HepG2 (cell line): ENCODE data around the gene NT5C3B. TPM values are rescaled to one million over a fixed set of nuclear protein-coding genes. Genes with fewer than 3 reads are reported as not detected.

ENCODE experiments used
- DNMT1 ChIP-seq: sonication (generic); formaldehyde crosslinking; IDR thresholded peaks from 2 replicates; pipeline ENCODE4 v1.5.1; 2020; ENCODE audit warnings: mild to moderate bottlenecking, missing genetic modification reagents
- EEA1 ChIP-seq: sonication (generic); formaldehyde crosslinking; IDR thresholded peaks from 2 replicates; pipeline ENCODE4 v1.5.1; 2020; ENCODE audit warnings: mild to moderate bottlenecking, missing genetic modification reagents, borderline replicate concordance
- FOXA1 ChIP-seq, 2 experiments: fragments of 450-650 bp in 1 of 2; sonication (generic) in 1 of 2; formaldehyde crosslinking in 1 of 2; IDR thresholded peaks; 2 replicates each; pipeline versions ENCODE4 v1.4.0 to v1.6.1; 2016 to 2020; ENCODE audit warnings: missing genetic modification reagents in 1 of 2
- FOXP1 ChIP-seq, 2 experiments: fragments of 450-650 bp in 1 of 2; IDR thresholded peaks; 2 replicates each; pipeline ENCODE4 v1.6.1; 2017 to 2018; ENCODE audit warnings: antibody characterized with exemption in 1 of 2
- IRF2 ChIP-seq: IDR thresholded peaks from 2 replicates; pipeline ENCODE4 v1.6.1; 2018; ENCODE audit warnings: missing genetic modification reagents, missing compliant biosample characterization
- MED13 ChIP-seq: sonication (generic); formaldehyde crosslinking; IDR thresholded peaks from 2 replicates; pipeline ENCODE4 v1.5.0; 2020; ENCODE audit warnings: missing genetic modification reagents
- NONO ChIP-seq, 2 experiments: fragments of 450-650 bp in 1 of 2; sonication (generic) in 1 of 2; formaldehyde crosslinking in 1 of 2; IDR thresholded peaks in 1 of 2; conservative IDR thresholded peaks in 1 of 2; 2 replicates each; pipeline versions ENCODE4 v1.6.1 to v1.8.0; 2017 to 2022; ENCODE audit warnings: mild to moderate bottlenecking in 1 of 2, missing genetic modification reagents in 1 of 2, moderate library complexity in 1 of 2
- PPARG ChIP-seq: conservative IDR thresholded peaks from 2 replicates; pipeline ENCODE4 v1.6.1; 2016; ENCODE audit warnings: missing biosample characterization, missing genetic modification reagents
- SMAD3 ChIP-seq: sonication (generic); formaldehyde crosslinking; IDR thresholded peaks from 2 replicates; pipeline ENCODE4 v1.4.0; 2020; ENCODE audit warnings: missing genetic modification reagents
- STAG1 ChIP-seq: sonication (generic); formaldehyde crosslinking; IDR thresholded peaks from 2 replicates; pipeline ENCODE4 v1.4.0; 2020; ENCODE audit warnings: missing genetic modification reagents
- TBX3 ChIP-seq: fragments of 450-650 bp; IDR thresholded peaks from 2 replicates; pipeline ENCODE4 v1.6.1; 2017; ENCODE audit warnings: antibody characterized with exemption, mild to moderate bottlenecking, inconsistent platforms, borderline replicate concordance
- TOPORS ChIP-seq: sonication (generic); formaldehyde crosslinking; IDR thresholded peaks from 2 replicates; pipeline ENCODE4 v1.8.0; 2023; ENCODE audit warnings: mild to moderate bottlenecking, missing genetic modification reagents
- ZBTB46 ChIP-seq: sonication (generic); formaldehyde crosslinking; IDR thresholded peaks from 2 replicates; pipeline ENCODE4 v1.4.0; 2020; ENCODE audit warnings: mild to moderate bottlenecking, missing genetic modification reagents, borderline replicate concordance
- ZNF30 ChIP-seq: sonication (generic); formaldehyde crosslinking; IDR thresholded peaks from 2 replicates; pipeline ENCODE4 v1.5.0; 2020; ENCODE audit warnings: mild to moderate bottlenecking, missing genetic modification reagents
- ZNF496 ChIP-seq: sonication (generic); formaldehyde crosslinking; IDR thresholded peaks from 2 replicates; pipeline ENCODE4 v1.8.1; 2023; ENCODE audit warnings: mild to moderate bottlenecking, moderate library complexity, missing genetic modification reagents; ENCODE audit not compliant: insufficient replicate concordance
- ZNF574 ChIP-seq: sonication (generic); formaldehyde crosslinking; IDR thresholded peaks from 2 replicates; pipeline ENCODE4 v1.4.0; 2020; ENCODE audit warnings: missing genetic modification reagents
- ZNF652 ChIP-seq: IDR thresholded peaks from 2 replicates; pipeline ENCODE4 v1.6.1; 2016; ENCODE audit warnings: low read depth, borderline replicate concordance
- ZNF790 ChIP-seq: sonication (generic); formaldehyde crosslinking; IDR thresholded peaks from 2 replicates; pipeline ENCODE4 v1.8.0; 2022; ENCODE audit warnings: missing genetic modification reagents, mild to moderate bottlenecking, borderline replicate concordance
- ZSCAN25 ChIP-seq: sonication (generic); formaldehyde crosslinking; IDR thresholded peaks from 2 replicates; pipeline ENCODE4 v1.8.0; 2022; ENCODE audit warnings: mild to moderate bottlenecking, missing genetic modification reagents
- polyA plus RNA-seq, 8 experiments: library from polyadenylated mRNA; depleted of rRNA in 3 of 8; stranded (reverse) in 7 of 8; unstranded in 1 of 8; fragments of >200 nt; fragmentation: Illumina TruSeq in 4 of 8; extraction: Trizol in 4 of 8; gene quantifications; 2 replicates each; pipeline versions ENCODE4 v1.2.1 to v1.2.3, GENCODE V29; 2011 to 2016; ENCODE audit warnings: low read depth in 4 of 8, missing spikeins in 1 of 8, mixed read lengths in 1 of 8; ENCODE audit not compliant: insufficient read depth in 1 of 8
- total RNA-seq, 5 experiments: library from RNA; depleted of rRNA; stranded (reverse); fragments of >200 nt; fragmentation: Illumina TruSeq; extraction: Trizol; gene quantifications; 2 replicates each; pipeline ENCODE4 v1.2.3, GENCODE V29; 2016; ENCODE audit warnings: low read depth in 1 of 5
- TF ChIP-seq, protein P1 (sequence below): sonication (generic); formaldehyde crosslinking; IDR thresholded peaks from 2 replicates; pipeline ENCODE4 v1.4.0; 2020; ENCODE audit warnings: mild to moderate bottlenecking, missing genetic modification reagents
- TF ChIP-seq, protein P2 (sequence below): sonication (generic); formaldehyde crosslinking; IDR thresholded peaks from 2 replicates; pipeline ENCODE4 v1.4.0; 2020; ENCODE audit warnings: missing genetic modification reagents
- TF ChIP-seq, protein P3 (sequence below): conservative IDR thresholded peaks from 2 replicates; pipeline ENCODE4 v1.6.1; 2018; ENCODE audit warnings: missing genetic modification reagents

Gene NT5C3B
- total and polyA plus RNA-seq, 2 of the 13 experiments (the other 11 are each of a cell fraction or from before 2014, with no cell fraction given), result 104 to 126 TPM

GRCh38 chr17:41777574-41778188 lies 58.4 kb downstream of the NT5C3B start (continued):
- TF ChIP-seq TOPORS (no peak), ZNF30 (CRISPR knock-in tag) (no peak), ZNF790 (CRISPR knock-in tag) (peak; percentile 38; the same call in 1 of the 2 replicates), PPARG (CRISPR knock-in tag) (0 out of 2 replicates have a peak, but pooled peaks have one; percentile 35), ZBTB46 (CRISPR knock-in tag) (0 out of 2 replicates have a peak, but pooled peaks have one; percentile 66), ZNF496 (CRISPR knock-in tag) (no peak), IRF2 (CRISPR knock-in tag) (0 out of 2 replicates have a peak, but pooled peaks have one; percentile 21), FOXP1 (IDR thresholded peaks at IDR 0.05) (no peak), FOXP1 (CRISPR knock-in tag; IDR thresholded peaks at IDR 0.05) (0 out of 2 replicates have a peak, but pooled peaks have one; percentile 60), TBX3 (no peak), FOXA1 (IDR thresholded peaks at IDR 0.05) (no peak), FOXA1 (CRISPR knock-in tag; IDR thresholded peaks at IDR 0.05) (peak; percentile 85), ZSCAN25 (CRISPR knock-in tag) (no peak), STAG1 (CRISPR knock-in tag) (no peak), DNMT1 (CRISPR knock-in tag) (no peak), NONO (IDR thresholded peaks at IDR 0.05) (no peak), NONO (CRISPR knock-in tag; conservative IDR thresholded peaks at IDR 0.05) (no peak), ZNF652 (CRISPR knock-in tag) (no peak), MED13 (CRISPR knock-in tag) (0 out of 2 replicates have a peak, but pooled peaks have one; percentile 28), EEA1 (CRISPR knock-in tag) (no peak), ZNF574 (peak; percentile 77), SMAD3 (CRISPR knock-in tag) (peak; percentile 35; the same call in 1 of the 2 replicates)
- TF ChIP-seq, protein P1, sequence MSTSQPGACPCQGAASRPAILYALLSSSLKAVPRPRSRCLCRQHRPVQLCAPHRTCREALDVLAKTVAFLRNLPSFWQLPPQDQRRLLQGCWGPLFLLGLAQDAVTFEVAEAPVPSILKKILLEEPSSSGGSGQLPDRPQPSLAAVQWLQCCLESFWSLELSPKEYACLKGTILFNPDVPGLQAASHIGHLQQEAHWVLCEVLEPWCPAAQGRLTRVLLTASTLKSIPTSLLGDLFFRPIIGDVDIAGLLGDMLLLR (CRISPR knock-in tag), result 0 out of 2 replicates have a peak, but pooled peaks have one; percentile 35
- TF ChIP-seq, protein P2, sequence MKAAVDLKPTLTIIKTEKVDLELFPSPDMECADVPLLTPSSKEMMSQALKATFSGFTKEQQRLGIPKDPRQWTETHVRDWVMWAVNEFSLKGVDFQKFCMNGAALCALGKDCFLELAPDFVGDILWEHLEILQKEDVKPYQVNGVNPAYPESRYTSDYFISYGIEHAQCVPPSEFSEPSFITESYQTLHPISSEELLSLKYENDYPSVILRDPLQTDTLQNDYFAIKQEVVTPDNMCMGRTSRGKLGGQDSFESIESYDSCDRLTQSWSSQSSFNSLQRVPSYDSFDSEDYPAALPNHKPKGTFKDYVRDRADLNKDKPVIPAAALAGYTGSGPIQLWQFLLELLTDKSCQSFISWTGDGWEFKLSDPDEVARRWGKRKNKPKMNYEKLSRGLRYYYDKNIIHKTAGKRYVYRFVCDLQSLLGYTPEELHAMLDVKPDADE, result no peak
- TF ChIP-seq, protein P3, sequence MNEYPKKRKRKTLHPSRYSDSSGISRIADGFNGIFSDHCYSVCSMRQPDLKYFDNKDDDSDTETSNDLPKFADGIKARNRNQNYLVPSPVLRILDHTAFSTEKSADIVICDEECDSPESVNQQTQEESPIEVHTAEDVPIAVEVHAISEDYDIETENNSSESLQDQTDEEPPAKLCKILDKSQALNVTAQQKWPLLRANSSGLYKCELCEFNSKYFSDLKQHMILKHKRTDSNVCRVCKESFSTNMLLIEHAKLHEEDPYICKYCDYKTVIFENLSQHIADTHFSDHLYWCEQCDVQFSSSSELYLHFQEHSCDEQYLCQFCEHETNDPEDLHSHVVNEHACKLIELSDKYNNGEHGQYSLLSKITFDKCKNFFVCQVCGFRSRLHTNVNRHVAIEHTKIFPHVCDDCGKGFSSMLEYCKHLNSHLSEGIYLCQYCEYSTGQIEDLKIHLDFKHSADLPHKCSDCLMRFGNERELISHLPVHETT, result peak; percentile 55; the same call in 1 of the 2 replicates
